Bronchial epithelial cell (primary cell): ENCODE measurements around the gene CHAF1A. TPM values are rescaled to one million over a fixed set of nuclear protein-coding genes. Genes with fewer than 3 reads are reported as not detected.

Experiments
- DNase-seq: peaks from one replicate; pipeline ENCODE4 v3.0.0-alpha.2; 2010; ENCODE audit warnings: low read depth
- FAIRE-seq: peaks from 2 replicates; lab custom pipeline; 2011; peaks lifted over from hg19 to GRCh38; lab: Jason Lieb, UNC
- H3K27me3 ChIP-seq: 2 replicates; pipeline ENCODE4 v1.5.1; 2011; ENCODE audit warnings: low read length; ENCODE audit not compliant: control insufficient read depth, insufficient read depth
- H3K36me3 ChIP-seq: 2 replicates; pipeline ENCODE4 v1.5.1; 2011; ENCODE audit warnings: low read length; ENCODE audit not compliant: control insufficient read depth, insufficient read depth
- H3K4me3 ChIP-seq: 2 replicates; pipeline ENCODE4 v1.5.1; 2011; ENCODE audit warnings: mild to moderate bottlenecking, low read depth, low read length, control low read depth
- CTCF ChIP-seq: IDR thresholded peaks from 2 replicates; pipeline ENCODE4 v1.5.1; 2011; ENCODE audit warnings: mild to moderate bottlenecking, moderate library complexity, low read length, control low read depth, inconsistent platforms; ENCODE audit not compliant: insufficient read depth, severe bottlenecking
- total RNA-seq: library from RNA; depleted of rRNA; stranded (reverse); fragments of >200 nt; gene quantifications from 2 replicates; pipeline ENCODE4 v1.2.1, GENCODE V29; 2014

Gene CHAF1A
- total RNA-seq, 1 donor from 2014 or later: 3.7 TPM

- Histone ChIP-seq H3K27me3 (no peaks in the 10 kb centered on the region), H3K4me3 (no peak overlapping the region), H3K36me3 (peaks cover 32% of the 10 kb centered on the region)
- TF ChIP-seq CTCF: no peak
- FAIRE-seq: no peak
- no peak for DNase-seq
Measured at GRCh38 chr19:4445963-4446703, 43.7 kb downstream of the CHAF1A start.

GRCh38 chr19:4446704-4447200, 44.3 kb downstream of the CHAF1A start:
- H3K27me3 ChIP-seq: no peaks in the 10 kb centered on the region
- no peak overlapping the region for H3K4me3 ChIP-seq
- H3K36me3 ChIP-seq: peaks cover 33% of the 10 kb centered on the region
- TF ChIP-seq CTCF: no peak
- FAIRE-seq (no peak), DNase-seq (no peak)

GRCh38 chr19:4447327-4448146, 45.1 kb downstream of the CHAF1A start:
- no peak for TF ChIP-seq CTCF
- no peak for FAIRE-seq
- no peaks in the 10 kb centered on the region for H3K27me3 ChIP-seq
- H3K4me3 ChIP-seq: no peak overlapping the region
- peaks cover 39% of the 10 kb centered on the region for H3K36me3 ChIP-seq
- DNase-seq: no peak

GRCh38 chr19:4448147-4448985, 45.9 kb downstream of the CHAF1A start:
- peaks cover 47% of the 10 kb centered on the region for H3K36me3 ChIP-seq
- FAIRE-seq (no peak), DNase-seq (no peak)
- H3K4me3 ChIP-seq: no peak overlapping the region
- H3K27me3 ChIP-seq: no peaks in the 10 kb centered on the region
- TF ChIP-seq CTCF: no peak

GRCh38 chr19:4449022-4449638, 46.7 kb downstream of the CHAF1A start:
- FAIRE-seq (no peak), DNase-seq (no peak)
- Histone ChIP-seq H3K4me3 (no peak overlapping the region), H3K27me3 (no peaks in the 10 kb centered on the region), H3K36me3 (peaks cover 54% of the 10 kb centered on the region)
- no peak for TF ChIP-seq CTCF
